A673 (cell line): Measurements from ENCODE around the gene TEX2.

ENCODE experiments used
- CTCF ChIP-seq: fragments of 300-800, 200-600 bp; sonication (generic); conservative IDR thresholded peaks from 2 replicates; pipeline ENCODE4 v1.5.1; 2017; ENCODE audit warnings: low read depth, mild to moderate bottlenecking, antibody characterized with exemption, low read length, moderate library complexity, mixed read lengths
- EZH2 ChIP-seq: fragments of 200-600 bp; sonication (generic); IDR thresholded peaks from 2 replicates; pipeline ENCODE4 v1.6.1; 2017; ENCODE audit warnings: borderline replicate concordance, low read depth, mild to moderate bottlenecking, mixed read lengths, antibody characterized with exemption, low read length; ENCODE audit not compliant: poor library complexity, severe bottlenecking

- TF ChIP-seq CTCF (no peak), EZH2 (no peak)
Observed at GRCh38 chr17:64196601-64197000, 66.5 kb downstream of the TEX2 start.
